GM12878 (cell line): ENCODE data around the gene CCL19. TPM values are rescaled to one million over a fixed set of nuclear protein-coding genes. Genes with fewer than 3 reads are reported as not detected.

ENCODE experiments used
- ATAC-seq: fragments of 200-7000 bp; cut with Tn5 transposase; 3 replicates; pipeline ENCODE4 v1.9.1; 2020; ENCODE audit warnings: mild to moderate bottlenecking, moderate library complexity
- BruUV-seq: library from RNA; stranded (reverse); fragments of 400-500 nt; replicated peaks from 2 replicates; lab custom pipeline; 2021; lab: Mats Ljungman, UMichigan
- CTCF ChIA-PET: fragments of 300-600 bp; sonication (Branson Sonifier 250); formaldehyde crosslinking; extraction: SDS; loops from one replicate; lab custom pipeline; 2021; ENCODE audit warnings: inconsistent platforms; lab: Yijun Ruan, JAX
- POLR2A ChIA-PET: fragments of 350-600 bp; formaldehyde crosslinking; extraction: SDS; loops from one replicate; lab custom pipeline; 2021; ENCODE audit warnings: inconsistent platforms; lab: Charles Lee
- RAD21 ChIA-PET: fragments of 300-600 bp; sonication (Branson Sonifier 250); formaldehyde crosslinking; loops from one replicate; lab custom pipeline; 2023; ENCODE audit warnings: antibody characterized with exemption; ENCODE audit not compliant: unreplicated experiment; lab: Charles Lee
- SMC1A ChIA-PET: fragments of 300-600 bp; sonication (Branson Sonifier 250); formaldehyde crosslinking; loops from one replicate; lab custom pipeline; 2023; ENCODE audit not compliant: unreplicated experiment, uncharacterized antibody; lab: Charles Lee
- DNase-seq: peaks from one replicate; pipeline ENCODE4 v3.0.0-alpha.2; 2011; ENCODE audit warnings: low read depth, low spot score
- FAIRE-seq: peaks from 3 replicates; lab custom pipeline; 2011; peaks lifted over from hg19 to GRCh38; lab: Jason Lieb, UNC
- H2AFZ ChIP-seq: 2 replicates; pipeline ENCODE4 v1.6.0; 2011; ENCODE audit warnings: low read depth, low read length, control low read depth; ENCODE audit not compliant: control insufficient read depth
- H3K27ac ChIP-seq: 2 replicates; pipeline ENCODE4 v1.5.1; 2011; ENCODE audit warnings: control low read depth; ENCODE audit not compliant: control insufficient read depth, insufficient read depth
- H3K27me3 ChIP-seq, 2 experiments: replicated peaks in 1 of 2; 2 replicates each; pipeline versions ENCODE4 v1.6.0 to v1.6.1; 2011; ENCODE audit warnings: low read length in 1 of 2; ENCODE audit not compliant: control insufficient read depth in 2 of 2, insufficient read depth in 2 of 2
- H3K36me3 ChIP-seq, 2 experiments: 2 replicates each; pipeline ENCODE4 v1.5.1; 2011; ENCODE audit warnings: low read length in 1 of 2; ENCODE audit not compliant: control insufficient read depth in 2 of 2, insufficient read depth in 2 of 2
- H3K4me1 ChIP-seq: 2 replicates; pipeline ENCODE4 v1.6.1; 2011; ENCODE audit warnings: mild to moderate bottlenecking, low read length, moderate library complexity, mixed read lengths; ENCODE audit not compliant: control insufficient read depth, insufficient read depth
- H3K4me2 ChIP-seq: 2 replicates; pipeline ENCODE4 v1.6.0; 2011; ENCODE audit warnings: control low read depth; ENCODE audit not compliant: control insufficient read depth, insufficient read depth
- H3K4me3 ChIP-seq: fragments of 200-600 bp; sonication (generic); 2 replicates; pipeline ENCODE4 v1.5.1; 2016
- H3K79me2 ChIP-seq: 2 replicates; pipeline ENCODE4 v1.6.0; 2011; ENCODE audit warnings: low read length; ENCODE audit not compliant: control insufficient read depth, insufficient read depth
- H3K9ac ChIP-seq: 2 replicates; pipeline ENCODE4 v1.8.0; 2011; ENCODE audit warnings: low read length, control low read depth, mixed read lengths; ENCODE audit not compliant: control insufficient read depth, insufficient read depth
- H3K9me3 ChIP-seq: replicated peaks from 3 replicates; pipeline ENCODE4 v1.5.1; 2011; ENCODE audit warnings: mild to moderate bottlenecking, low read length; ENCODE audit not compliant: control insufficient read depth, insufficient read depth
- H4K20me1 ChIP-seq: 2 replicates; pipeline ENCODE4 v1.6.0; 2011; ENCODE audit not compliant: control insufficient read depth, insufficient read depth
- BRCA1 ChIP-seq: IDR thresholded peaks from 2 replicates; pipeline ENCODE4 v1.6.1; 2011; ENCODE audit warnings: low read depth, low read length, improper control_type of control experiment
- CBX5 ChIP-seq: sonication (generic); IDR thresholded peaks from 2 replicates; pipeline ENCODE4 v1.6.1; 2016; ENCODE audit warnings: low read depth, moderate library complexity, mild to moderate bottlenecking, inconsistent platforms
- ETV6 ChIP-seq, 2 experiments: fragments of 450-650 bp in 1 of 2; IDR thresholded peaks in 1 of 2; conservative IDR thresholded peaks in 1 of 2; 2 replicates each; pipeline ENCODE4 v1.6.1; 2014; ENCODE audit warnings: antibody characterized with exemption in 1 of 2, borderline replicate concordance in 1 of 2, low read depth in 1 of 2, mild to moderate bottlenecking in 1 of 2, moderate library complexity in 1 of 2
- JUNB ChIP-seq: IDR thresholded peaks from 2 replicates; pipeline ENCODE4 v1.6.1; 2016; ENCODE audit warnings: antibody characterized with exemption, mild to moderate bottlenecking
- MTA3 ChIP-seq: IDR thresholded peaks from 2 replicates; pipeline ENCODE4 v1.6.1; 2012; ENCODE audit warnings: low read length, inconsistent platforms, borderline replicate concordance
- RB1 ChIP-seq: fragments of 450-650 bp; formaldehyde crosslinking; IDR thresholded peaks from 2 replicates; pipeline ENCODE4 v1.6.1; 2017; ENCODE audit warnings: mild to moderate bottlenecking, borderline replicate concordance
- RCOR1 ChIP-seq: conservative IDR thresholded peaks from 2 replicates; pipeline ENCODE4 v1.6.1; 2012; ENCODE audit warnings: low read depth, low read length, improper control_type of control experiment
- RELA ChIP-seq: fragments of 450-650 bp; IDR thresholded peaks from 2 replicates; pipeline ENCODE4 v1.8.0; 2014; ENCODE audit warnings: borderline replicate concordance; ENCODE audit not compliant: partially characterized antibody
- SREBF2 ChIP-seq: IDR thresholded peaks from 2 replicates; pipeline ENCODE4 v1.6.1; 2012; ENCODE audit warnings: mild to moderate bottlenecking, low read length
- TAF1 ChIP-seq: IDR thresholded peaks from 2 replicates; pipeline ENCODE4 v1.6.1; 2011; ENCODE audit warnings: mild to moderate bottlenecking, low read depth, low read length, borderline replicate concordance
- ZNF274 ChIP-seq: IDR thresholded peaks from one replicate; pipeline ENCODE4 v1.8.0; 2011; ENCODE audit not compliant: insufficient read length, insufficient read depth
- WGBS: methylation state at CpG from one replicate; pipeline ENCODE4 v1.1.6; 2016; ENCODE audit warnings: low lambda C conversion rate; ENCODE audit not compliant: insufficient replicate concordance, insufficient coverage; ENCODE audit errors: missing lambda C conversion rate; 5-methylcytosine and 5-hydroxymethylcytosine counted together
- in situ Hi-C: fragments of 300-500 bp; cut with MboI; formaldehyde crosslinking; loops from 9 replicates; pipeline ENCODE4 v1.14.3; 2018; ENCODE audit warnings: mixed read lengths
- intact Hi-C: fragments of 100-400 bp; cut with micrococcal nuclease; formaldehyde crosslinking; loops from one replicate; pipeline ENCODE4 v1.14.2; 2022; ENCODE audit not compliant: unreplicated experiment
- polyA plus RNA-seq, 11 experiments: library from polyadenylated mRNA; depleted of rRNA in 4 of 11; unstranded in 6 of 11; stranded (reverse) in 5 of 11; fragments of >200 nt; fragmentation: Nextera tagmentation in 4 of 11; fragmentation: Illumina TruSeq in 1 of 11; extraction: Ambion mirVana in 4 of 11; extraction: Trizol in 1 of 11; gene quantifications; 1 replicate in 1 of 11; 2 replicates in 10 of 11; pipeline versions ENCODE4 v1.2.1 to v1.2.3, GENCODE V29; 2011 to 2016; ENCODE audit warnings: inconsistent platforms in 2 of 11, missing spikeins in 2 of 11, low read depth in 1 of 11
- total RNA-seq, 4 experiments: library from RNA; depleted of rRNA in 3 of 4; stranded (reverse); fragments of >200 nt in 3 of 4; fragmentation: Illumina TruSeq in 1 of 4; extraction: Trizol in 1 of 4; gene quantifications; 2 replicates each; pipeline versions ENCODE4 v1.2.1 to v1.2.3, GENCODE V29; 2013 to 2021
- TF ChIP-seq, protein P1 (sequence below): fragments of 450-650 bp; IDR thresholded peaks from 2 replicates; pipeline ENCODE4 v1.6.1; 2016; ENCODE audit warnings: mild to moderate bottlenecking

Gene CCL19
- total and polyA plus RNA-seq, 10 of the 15 experiments (the other 5 are each of a cell fraction or from before 2014, with no cell fraction given), result 0.42 to 0.69 TPM; not detected in 8

DNA sequence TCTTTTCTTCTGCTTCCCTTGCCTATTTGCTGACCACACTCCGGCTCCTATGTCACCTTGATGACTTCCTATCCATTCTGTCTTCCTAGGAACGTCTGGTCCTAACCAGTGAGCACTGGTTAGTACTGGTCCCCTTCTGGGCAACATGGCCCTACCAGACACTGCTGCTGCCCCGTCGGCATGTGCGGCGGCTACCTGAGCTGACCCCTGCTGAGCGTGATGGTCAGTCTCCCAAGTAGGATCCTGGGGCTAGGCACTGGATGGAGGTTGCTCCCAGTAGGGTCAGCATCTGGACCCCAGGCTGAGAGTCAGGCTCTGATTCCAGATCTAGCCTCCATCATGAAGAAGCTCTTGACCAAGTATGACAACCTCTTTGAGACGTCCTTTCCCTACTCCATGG is 42.4 kb downstream of the CCL19 start:
- H3K36me3 ChIP-seq, result peaks cover 2 to 13% of the 10 kb centered on the region in 2 experiments; a peak in 3 of 4 replicates
- TF ChIP-seq JUNB (no peak), CBX5 (no peak)
- TF ChIP-seq, protein P1, sequence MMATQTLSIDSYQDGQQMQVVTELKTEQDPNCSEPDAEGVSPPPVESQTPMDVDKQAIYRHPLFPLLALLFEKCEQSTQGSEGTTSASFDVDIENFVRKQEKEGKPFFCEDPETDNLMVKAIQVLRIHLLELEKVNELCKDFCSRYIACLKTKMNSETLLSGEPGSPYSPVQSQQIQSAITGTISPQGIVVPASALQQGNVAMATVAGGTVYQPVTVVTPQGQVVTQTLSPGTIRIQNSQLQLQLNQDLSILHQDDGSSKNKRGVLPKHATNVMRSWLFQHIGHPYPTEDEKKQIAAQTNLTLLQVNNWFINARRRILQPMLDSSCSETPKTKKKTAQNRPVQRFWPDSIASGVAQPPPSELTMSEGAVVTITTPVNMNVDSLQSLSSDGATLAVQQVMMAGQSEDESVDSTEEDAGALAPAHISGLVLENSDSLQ, result no peak
- WGBS, result 86% methylated on average over 8 of the region's 8 CpGs
- SMC1A ChIA-PET, result no interaction called here
- in situ Hi-C loops, result no loop called here
- ATAC-seq (no peak), DNase-seq (no peak), FAIRE-seq (no peak)
- intact Hi-C loops, result no loop called here
- no TSS peak for BruUV-seq
- H4K20me1 ChIP-seq, result no peaks in the 10 kb centered on the region; the same call in 1 of the 2 replicates
- H3K9ac ChIP-seq, result no peak overlapping the region
- H3K79me2 ChIP-seq, result peaks cover 17% of the 10 kb centered on the region
- H3K27me3 ChIP-seq, result no peaks in the 10 kb centered on the region
- no peak overlapping the region for H2AFZ ChIP-seq
- peaks cover 19% of the 10 kb centered on the region for H3K4me1 ChIP-seq
- H3K4me2 ChIP-seq, result no peak overlapping the region
- POLR2A ChIA-PET, result interaction anchor here (0.6 to 3.4 kb wide), 4 partner anchors 8 to 455 kb away, joined by 3 to 25 read pairs (median 4); partner anchors contain the start of gene SIGMAR1
- no peak overlapping the region for H3K27ac ChIP-seq
- CTCF ChIA-PET, result interaction anchor here (4.0 to 5.9 kb wide), 2 partner anchors 13 to 15 kb away, joined by 23 to 103 read pairs; partner anchors contain the start of gene SIGMAR1
- H3K9me3 ChIP-seq, result no peaks in the 10 kb centered on the region
- no peak overlapping the region for H3K4me3 ChIP-seq
- RAD21 ChIA-PET, result interaction anchor here (0.6 to 3.0 kb wide), 3 partner anchors 11 to 14 kb away, joined by 3 to 14 read pairs (median 5); partner anchors contain the start of gene SIGMAR1

DNA sequence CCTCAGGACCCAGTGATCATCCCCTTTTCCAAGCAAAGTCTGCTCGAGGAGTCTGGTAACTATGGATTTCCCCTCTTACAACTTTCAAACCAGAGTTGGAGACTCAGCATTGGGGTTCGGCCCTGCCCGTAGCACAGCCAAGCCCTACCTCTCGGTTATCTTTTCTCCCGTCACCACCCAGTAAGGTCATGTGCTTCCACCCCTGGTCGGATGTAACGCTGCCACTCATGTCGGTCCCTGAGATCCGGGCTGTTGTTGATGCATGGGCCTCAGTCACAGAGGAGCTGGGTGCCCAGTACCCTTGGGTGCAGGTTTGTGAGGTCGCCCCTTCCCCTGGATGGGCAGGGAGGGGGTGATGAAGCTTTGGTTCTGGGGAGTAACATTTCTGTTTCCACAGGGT is 43.4 kb downstream of the CCL19 start:
- SMC1A ChIA-PET, result no interaction called here
- WGBS, result 73% methylated on average over 10 of the region's 10 CpGs

More for the DNA sequence above, 43.4 kb downstream of the CCL19 start:
- no peak for FAIRE-seq
- H3K9me3 ChIP-seq, result no peaks in the 10 kb centered on the region
- peak overlapping the region; percentile 78 for H3K27ac ChIP-seq
- peaks cover 2 to 13% of the 10 kb centered on the region in 2 experiments; a peak in 3 of 4 replicates for H3K36me3 ChIP-seq
- in situ Hi-C loops (no loop called here), intact Hi-C loops (no loop called here)
- no peaks in the 10 kb centered on the region; the same call in 1 of the 2 replicates for H4K20me1 ChIP-seq
- H2AFZ ChIP-seq, result no peak overlapping the region
- H3K27me3 ChIP-seq, result no peaks in the 10 kb centered on the region
- BruUV-seq, result no TSS peak
- peaks cover 17% of the 10 kb centered on the region for H3K79me2 ChIP-seq
- RAD21 ChIA-PET, result interaction anchor here (3.0 kb wide), 1 partner anchor 10 kb away, joined by 14 read pairs; the partner anchor contains the start of gene SIGMAR1
- no peak for ATAC-seq
- POLR2A ChIA-PET, result interaction anchor here (1.3 to 3.4 kb wide), 4 partner anchors 9 to 27 kb away, joined by 3 to 25 read pairs (median 5); partner anchors contain the start of genes DCTN3 and SIGMAR1
- H3K4me3 ChIP-seq, result peak overlapping the region; percentile 74
- TF ChIP-seq RELA (no peak), RB1 (no peak), BRCA1 (no peak), SREBF2 (no peak), MTA3 (no peak), TAF1 (no peak), ETV6 (conservative IDR thresholded peaks at IDR 0.05 in 1 of 2, IDR thresholded peaks at IDR 0.05 in 1 of 2; ENCODE audit: borderline replicate concordance in 1 of 2, low read depth in 1 of 2) (no peak), RCOR1 (no peak), ZNF274 (no peak)
- TF ChIP-seq, protein P1, result no peak
- CTCF ChIA-PET, result interaction anchor here (1.7 to 5.9 kb wide), 3 partner anchors 12 to 55 kb away, joined by 14 to 103 read pairs (median 23); partner anchors contain the start of gene SIGMAR1
- peak overlapping the region; percentile 99 for H3K4me2 ChIP-seq
- peaks cover 19% of the 10 kb centered on the region for H3K4me1 ChIP-seq
- peak overlapping the region; percentile 92 for H3K9ac ChIP-seq
- DNase-seq, result no peak
